ENCODE results near the gene PRPF39.

Gene PRPF39

GRCh38 chr14:45096218-45096617 is 12.3 kb downstream of the PRPF39 start:
- TF ChIP-seq, protein P1, sequence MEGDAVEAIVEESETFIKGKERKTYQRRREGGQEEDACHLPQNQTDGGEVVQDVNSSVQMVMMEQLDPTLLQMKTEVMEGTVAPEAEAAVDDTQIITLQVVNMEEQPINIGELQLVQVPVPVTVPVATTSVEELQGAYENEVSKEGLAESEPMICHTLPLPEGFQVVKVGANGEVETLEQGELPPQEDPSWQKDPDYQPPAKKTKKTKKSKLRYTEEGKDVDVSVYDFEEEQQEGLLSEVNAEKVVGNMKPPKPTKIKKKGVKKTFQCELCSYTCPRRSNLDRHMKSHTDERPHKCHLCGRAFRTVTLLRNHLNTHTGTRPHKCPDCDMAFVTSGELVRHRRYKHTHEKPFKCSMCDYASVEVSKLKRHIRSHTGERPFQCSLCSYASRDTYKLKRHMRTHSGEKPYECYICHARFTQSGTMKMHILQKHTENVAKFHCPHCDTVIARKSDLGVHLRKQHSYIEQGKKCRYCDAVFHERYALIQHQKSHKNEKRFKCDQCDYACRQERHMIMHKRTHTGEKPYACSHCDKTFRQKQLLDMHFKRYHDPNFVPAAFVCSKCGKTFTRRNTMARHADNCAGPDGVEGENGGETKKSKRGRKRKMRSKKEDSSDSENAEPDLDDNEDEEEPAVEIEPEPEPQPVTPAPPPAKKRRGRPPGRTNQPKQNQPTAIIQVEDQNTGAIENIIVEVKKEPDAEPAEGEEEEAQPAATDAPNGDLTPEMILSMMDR (IDR thresholded peaks at IDR 0.05) = no peak
- Histone ChIP-seq H3K79me2 (peaks cover 14% of the 10 kb centered on the region), H3K4me1 (no peaks in the 10 kb centered on the region), H3K9me3 (ENCODE audit: control insufficient read depth, low read length) (no peaks in the 10 kb centered on the region), H3K27ac (no peak overlapping the region), H3K9ac (no peak overlapping the region), H3K4me3 (ENCODE audit: low read depth, low read length) (no peak overlapping the region), H2AFZ (no peak overlapping the region), H3K4me2 (ENCODE audit: low read length) (no peak overlapping the region), H3K27me3 (ENCODE audit: control insufficient read depth, insufficient read depth, low read length) (no peaks in the 10 kb centered on the region), H3K36me3 (ENCODE audit: control insufficient read depth, insufficient read depth, low read length) (no peaks in the 10 kb centered on the region)

DNA sequence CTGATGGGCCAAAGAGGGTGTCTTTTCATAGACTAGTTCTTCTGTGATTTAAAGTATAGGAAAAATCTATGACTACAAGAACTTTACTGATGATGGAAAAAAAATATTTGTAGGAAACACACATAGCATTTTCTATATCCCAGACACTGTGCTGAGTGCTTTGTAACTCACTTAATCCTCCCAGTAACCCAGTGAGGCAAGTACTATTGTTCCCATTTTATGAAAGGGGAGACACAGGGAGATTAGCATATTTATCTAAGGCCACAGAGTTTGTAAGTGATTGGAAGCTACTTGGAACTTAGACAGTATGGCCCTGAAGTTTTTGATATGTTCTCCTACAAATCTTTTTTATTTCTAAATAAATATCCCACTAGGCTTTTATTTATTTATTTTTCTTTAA is 19.9 kb downstream of the PRPF39 start:
- Histone ChIP-seq H3K79me2 (no peaks in the 10 kb centered on the region), H3K9ac (no peak overlapping the region), H3K27me3 (ENCODE audit: control insufficient read depth, insufficient read depth, low read length) (no peaks in the 10 kb centered on the region), H3K4me1 (no peaks in the 10 kb centered on the region), H3K36me3 (ENCODE audit: control insufficient read depth, insufficient read depth, low read length) (no peaks in the 10 kb centered on the region), H3K4me2 (ENCODE audit: low read length) (no peak overlapping the region), H2AFZ (no peak overlapping the region), H3K27ac (no peak overlapping the region), H3K4me3 (ENCODE audit: low read depth, low read length) (no peak overlapping the region), H3K9me3 (ENCODE audit: control insufficient read depth, low read length) (no peaks in the 10 kb centered on the region)
- TF ChIP-seq, protein P1 (IDR thresholded peaks at IDR 0.05) = no peak

- Histone ChIP-seq H3K27ac (no peak overlapping the region), H3K4me1 (no peaks in the 10 kb centered on the region), H3K27me3 (ENCODE audit: control insufficient read depth, insufficient read depth, low read length) (no peaks in the 10 kb centered on the region), H3K9me3 (ENCODE audit: control insufficient read depth, low read length) (no peaks in the 10 kb centered on the region), H3K79me2 (no peaks in the 10 kb centered on the region), H3K4me2 (ENCODE audit: low read length) (no peak overlapping the region), H3K36me3 (ENCODE audit: control insufficient read depth, insufficient read depth, low read length) (no peaks in the 10 kb centered on the region), H3K4me3 (ENCODE audit: low read depth, low read length) (no peak overlapping the region), H2AFZ (no peak overlapping the region), H3K9ac (no peak overlapping the region)
- TF ChIP-seq, protein P1 (IDR thresholded peaks at IDR 0.05) = no peak
These were observed 20.6 kb downstream of the PRPF39 start for GRCh38 chr14:45104561-45104960.

GRCh38 chr14:45112896-45113781 is 29.2 kb downstream of the PRPF39 start:
- Histone ChIP-seq H3K36me3 (ENCODE audit: control insufficient read depth, insufficient read depth, low read length) (no peaks in the 10 kb centered on the region), H3K4me3 (ENCODE audit: low read depth, low read length) (no peak overlapping the region), H3K4me1 (no peaks in the 10 kb centered on the region), H3K9ac (no peak overlapping the region), H3K4me2 (ENCODE audit: low read length) (no peak overlapping the region), H3K9me3 (ENCODE audit: control insufficient read depth, low read length) (no peaks in the 10 kb centered on the region), H3K27me3 (ENCODE audit: control insufficient read depth, insufficient read depth, low read length) (no peaks in the 10 kb centered on the region), H3K79me2 (no peaks in the 10 kb centered on the region), H2AFZ (no peak overlapping the region), H3K27ac (no peak overlapping the region)
- TF ChIP-seq, protein P1 (IDR thresholded peaks at IDR 0.05) = no peak

- no peaks in the 10 kb centered on the region for H3K36me3 ChIP-seq (ENCODE audit: control insufficient read depth, insufficient read depth, low read length)
- H2AFZ ChIP-seq = no peak overlapping the region
- no peaks in the 10 kb centered on the region for H3K27me3 ChIP-seq (ENCODE audit: control insufficient read depth, insufficient read depth, low read length)
- H3K4me3 ChIP-seq (ENCODE audit: low read depth, low read length) = no peak overlapping the region
- no peaks in the 10 kb centered on the region for H3K9me3 ChIP-seq (ENCODE audit: control insufficient read depth, low read length)
- TF ChIP-seq, protein P1 (IDR thresholded peaks at IDR 0.05) = no peak
- H3K4me2 ChIP-seq (ENCODE audit: low read length) = no peak overlapping the region
- no peaks in the 10 kb centered on the region for H3K79me2 ChIP-seq
- H3K9ac ChIP-seq = no peak overlapping the region
- H3K27ac ChIP-seq = no peak overlapping the region
- no peaks in the 10 kb centered on the region for H3K4me1 ChIP-seq
These were observed 30.4 kb downstream of the PRPF39 start for GRCh38 chr14:45114327-45114726.

Measured in parathyroid adenoma (tissue), 2 donors.